ENCODE data around the gene TMPRSS5.

TMPRSS5 gene

GRCh38 chr11:113667801-113668200 is 38.3 kb downstream of the TMPRSS5 start:
- DNase-seq (ENCODE audit: low read depth) = no peak

- DNase-seq (ENCODE audit: low read depth) = no peak
Observed at GRCh38 chr11:113666584-113666983, 39.5 kb downstream of the TMPRSS5 start.

GRCh38 chr11:113664981-113665710 is 41.0 kb downstream of the TMPRSS5 start:
- DNase-seq (ENCODE audit: low read depth) = no peak

- DNase-seq (ENCODE audit: low read depth) = no peak
Observed at GRCh38 chr11:113664069-113664980, 41.8 kb downstream of the TMPRSS5 start.

- DNase-seq (ENCODE audit: low read depth) = no peak
Observed at GRCh38 chr11:113663567-113663966, 42.5 kb downstream of the TMPRSS5 start.

GRCh38 chr11:113655771-113656170 is 50.3 kb downstream of the TMPRSS5 start:
- DNase-seq (ENCODE audit: low read depth) = no peak

- DNase-seq (ENCODE audit: low read depth) = no peak
Observed at GRCh38 chr11:113651023-113651422, 55.1 kb downstream of the TMPRSS5 start.

GRCh38 chr11:113649311-113649710 is 56.8 kb downstream of the TMPRSS5 start:
- no peak for DNase-seq (ENCODE audit: low read depth)

- DNase-seq (ENCODE audit: low read depth) = no peak
Observed at GRCh38 chr11:113647856-113648255, 58.3 kb downstream of the TMPRSS5 start.

GRCh38 chr11:113647108-113647507 is 59.0 kb downstream of the TMPRSS5 start:
- no peak for DNase-seq (ENCODE audit: low read depth)

- DNase-seq (ENCODE audit: low read depth) = no peak
Observed at GRCh38 chr11:113645593-113646349, 60.3 kb downstream of the TMPRSS5 start.

GRCh38 chr11:113644605-113645004 is 61.5 kb downstream of the TMPRSS5 start:
- DNase-seq (ENCODE audit: low read depth) = no peak

GRCh38 chr11:113643701-113644100 is 62.4 kb downstream of the TMPRSS5 start:
- no peak for DNase-seq (ENCODE audit: low read depth)

GRCh38 chr11:113643006-113643585 is 63.0 kb downstream of the TMPRSS5 start:
- DNase-seq (ENCODE audit: low read depth) = no peak

GRCh38 chr11:113642090-113642489 is 64.0 kb downstream of the TMPRSS5 start:
- DNase-seq (ENCODE audit: low read depth) = no peak

- no peak for DNase-seq (ENCODE audit: low read depth)
Observed at GRCh38 chr11:113638376-113638775, 67.7 kb downstream of the TMPRSS5 start.

- DNase-seq (ENCODE audit: low read depth) = no peak
Observed at GRCh38 chr11:113637636-113638035, 68.5 kb downstream of the TMPRSS5 start.
